Hematopoietic multipotent progenitor cell treated with erythropoietin and hydrocortisone succinate and interleukin-3 and kit ligand, for 6 days (in vitro differentiated cells): Measurements from ENCODE around the gene TBC1D21.
"Not testable (repeated sequence)": the region's sequence is repeated elsewhere in the genome, so short reads cannot be mapped to it uniquely, and the experiment has no call there.

ENCODE experiments used
- DNase-seq: peaks from one replicate; pipeline ENCODE4 v3.0.0-alpha.2; 2015

Gene TBC1D21

GRCh38 chr15:73932381-73933191 lies 59.2 kb downstream of the TBC1D21 start:
- DNase-seq: no peak

DNA sequence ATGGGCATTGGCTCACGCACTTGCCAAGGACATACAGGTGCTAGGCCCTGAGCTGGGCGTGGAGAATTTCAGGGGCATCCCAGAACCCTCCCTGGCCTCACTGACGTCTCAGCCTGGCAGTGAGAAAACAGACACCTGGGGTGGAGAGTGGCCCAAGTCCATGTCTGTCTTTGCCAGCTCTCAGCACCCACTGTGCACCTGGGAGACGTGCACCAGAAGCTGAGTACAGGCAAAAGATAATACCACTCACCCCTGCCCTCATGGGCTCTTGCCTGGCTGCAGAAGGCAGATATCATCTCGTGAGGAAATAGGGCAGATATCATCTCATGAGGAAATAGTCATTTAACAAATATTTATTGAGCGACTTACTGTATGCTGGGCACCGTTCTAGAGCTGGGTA lies 60.9 kb downstream of the TBC1D21 start:
- peak; percentile 39 for DNase-seq

GRCh38 chr15:73935547-73935946 lies 62.2 kb downstream of the TBC1D21 start:
- DNase-seq: no peak

DNA sequence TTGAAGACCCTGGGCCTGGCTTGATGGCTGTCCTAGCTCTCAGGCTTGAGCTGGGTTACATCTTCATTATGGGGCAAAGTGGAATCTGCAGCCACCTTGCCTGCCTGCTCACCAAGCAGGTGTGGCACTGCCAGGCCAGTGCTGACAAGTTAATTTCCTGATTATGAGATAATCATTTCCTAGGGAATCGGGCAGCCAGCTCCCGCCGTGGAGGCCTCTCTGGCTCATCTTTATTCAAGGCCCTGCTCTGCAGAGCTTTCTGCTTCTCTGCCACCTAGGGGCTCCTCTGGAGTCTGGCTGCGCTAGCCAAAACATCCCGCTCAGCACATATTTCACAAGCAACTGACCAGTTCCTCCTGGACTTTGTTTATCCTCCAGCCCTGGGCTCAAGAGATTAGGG lies 62.8 kb downstream of the TBC1D21 start:
- DNase-seq: no peak

GRCh38 chr15:73936588-73937290 lies 63.4 kb downstream of the TBC1D21 start:
- DNase-seq: no peak

GRCh38 chr15:73937296-73937695 lies 63.9 kb downstream of the TBC1D21 start:
- no peak for DNase-seq

GRCh38 chr15:73937726-73938125 lies 64.4 kb downstream of the TBC1D21 start:
- no peak for DNase-seq

GRCh38 chr15:73938516-73938915 lies 65.2 kb downstream of the TBC1D21 start:
- not testable (repeated sequence) for DNase-seq
